A549 treated with CORT108297 at 1 μM for 4 hours (cell line): ENCODE results near the gene SAMD10. TPM values are rescaled to one million over a fixed set of nuclear protein-coding genes. Genes with fewer than 3 reads are reported as not detected.

Source experiments
- total RNA-seq: library from RNA; stranded (reverse); fragments of 200-300 nt; extraction: Qiagen RNA extraction; gene quantifications from 5 replicates; pipeline ENCODE4 v1.2.3, GENCODE V29; 2022

The SAMD10 gene
- 0.05 TPM in 1 of 5 replicates, not detected in the others for total RNA-seq

DNA sequence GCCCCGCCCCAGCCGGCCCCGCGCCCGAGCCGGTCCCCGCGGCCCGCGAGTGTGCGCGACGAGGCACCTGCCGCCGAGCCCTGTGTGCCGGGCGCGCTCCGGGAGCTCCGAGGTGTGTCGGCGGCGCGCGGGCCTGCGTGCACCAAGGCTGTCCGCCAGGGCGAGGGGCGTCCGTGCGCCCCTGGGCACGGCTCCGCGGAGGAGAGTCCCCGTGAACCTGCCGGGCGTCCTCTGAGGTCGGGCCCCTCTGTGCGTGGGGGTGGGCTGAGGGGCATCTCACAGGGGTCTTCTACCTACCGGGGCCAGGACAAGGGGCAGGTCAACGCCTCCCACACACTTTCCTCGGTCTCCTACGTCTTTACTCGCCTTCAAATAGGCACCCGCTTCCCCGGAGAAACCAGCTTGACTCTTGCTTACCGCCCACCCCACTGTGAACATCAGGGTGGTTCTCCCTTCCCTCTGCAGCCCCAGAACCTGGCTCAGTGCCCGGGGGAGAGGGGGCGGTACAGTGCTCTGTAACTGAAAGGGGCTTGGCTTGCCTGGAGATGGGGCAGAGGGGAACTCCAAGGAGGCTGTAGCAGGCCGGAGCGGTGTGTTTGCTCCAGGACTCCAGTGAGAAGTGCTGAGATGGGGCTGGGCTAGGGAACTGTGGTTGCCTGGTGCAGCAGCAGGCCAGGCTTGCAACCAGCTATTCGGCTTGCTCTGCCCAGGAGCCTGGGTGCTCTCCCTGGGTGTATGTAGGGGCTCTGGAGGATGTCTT, at the start of gene SAMD10:
Gene SAMD10, minus strand, starts transcription at position 86 of the 760 bp plus-strand sequence. CDS start 175 bp downstream, outside the sequence.

DNA sequence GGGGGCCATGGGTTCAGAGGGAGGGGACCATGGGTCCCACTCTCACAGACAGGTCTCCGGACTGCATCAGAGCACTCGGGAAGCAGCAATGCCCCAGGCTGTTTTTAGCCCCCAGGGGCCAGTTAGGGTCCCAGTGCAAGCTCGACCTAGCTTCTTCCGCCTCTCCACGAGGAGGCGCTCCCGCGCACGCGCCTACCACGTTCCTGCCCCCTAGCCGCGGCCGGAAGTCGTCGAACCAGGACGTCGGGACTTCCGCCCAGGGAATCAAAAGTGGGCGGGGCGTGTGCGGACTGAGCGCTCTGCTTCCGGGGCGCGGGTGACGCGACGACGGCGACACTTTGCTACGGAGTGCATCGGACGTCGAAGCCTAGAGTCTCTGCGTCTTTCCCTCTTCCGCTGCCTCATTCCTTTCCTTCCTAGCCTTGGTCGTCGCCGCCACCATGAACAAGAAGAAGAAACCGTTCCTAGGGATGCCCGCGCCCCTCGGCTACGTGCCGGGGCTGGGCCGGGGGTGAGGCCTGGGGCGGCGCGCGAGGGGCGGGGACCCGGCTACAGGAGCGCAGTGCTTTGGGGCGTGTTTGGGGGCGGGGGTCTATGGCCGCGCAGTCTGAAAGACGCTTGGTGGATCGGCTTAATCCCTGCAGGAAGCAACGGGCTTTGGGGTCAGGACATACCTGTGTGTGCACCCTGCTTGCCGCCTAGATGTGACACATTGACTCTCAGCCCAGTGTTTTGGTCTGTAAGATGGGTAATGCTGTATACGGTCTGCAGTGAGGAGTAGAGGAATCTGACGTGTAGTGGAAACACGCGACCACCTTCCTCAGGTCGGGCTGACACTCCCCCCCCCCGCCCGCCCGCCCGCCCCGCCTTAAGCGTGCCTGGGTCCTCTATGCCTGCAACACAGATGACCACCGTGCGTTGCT, 1.6 kb upstream of the SAMD10 start, which contains the start of gene PRPF6:
Gene PRPF6, plus strand, starts transcription at position 327 of the 923 bp plus-strand sequence. Its CDS starts 114 bp downstream, at position 441.

DNA sequence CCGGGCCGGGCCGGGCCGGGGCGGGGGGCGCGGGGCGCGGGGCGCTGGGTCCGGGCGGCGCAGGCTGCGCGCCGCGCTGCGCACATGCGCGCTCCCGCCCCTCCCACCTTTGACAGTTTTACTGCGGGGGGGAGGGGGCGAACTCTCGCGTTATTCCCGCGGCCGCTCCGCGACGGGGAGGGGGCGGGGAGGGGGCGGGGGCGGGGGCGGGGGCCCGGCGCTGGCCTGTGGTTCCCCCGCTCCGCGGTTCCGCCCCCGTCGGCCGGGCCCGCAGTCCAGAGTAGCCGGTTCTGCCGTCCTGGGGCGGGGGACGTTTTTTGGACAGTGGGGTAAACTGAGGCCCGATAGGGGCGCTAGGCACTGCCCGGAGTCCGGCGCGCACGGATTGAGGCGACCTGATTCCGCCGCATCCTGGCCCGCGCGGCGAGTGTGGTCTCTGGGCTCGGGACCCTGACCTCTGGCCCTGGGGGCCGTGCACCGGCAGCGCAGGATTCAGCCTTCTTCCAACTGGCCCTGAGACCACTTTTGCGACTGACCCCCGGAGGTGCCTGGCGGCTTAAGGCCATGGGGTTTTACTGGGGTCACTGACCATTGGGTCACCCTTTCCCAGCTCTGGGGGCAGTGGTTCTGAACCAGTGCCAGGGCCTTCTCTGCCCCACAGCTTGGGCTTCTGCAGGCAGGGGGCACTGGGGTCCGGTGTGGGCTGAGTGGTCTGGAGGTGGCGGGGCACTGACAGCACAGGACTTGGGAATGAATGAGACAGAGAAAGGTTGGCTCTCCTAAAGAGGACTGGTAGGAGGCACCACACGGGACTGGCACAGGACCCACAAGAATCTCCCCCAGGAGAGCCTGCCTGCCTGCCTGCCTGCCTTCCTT, 9.4 kb downstream of the SAMD10 start, which contains the start of gene ZNF512B:
Gene ZNF512B, minus strand, starts transcription at position 93 of the 876 bp plus-strand sequence. CDS start 1,980 bp downstream, outside the sequence.

DNA sequence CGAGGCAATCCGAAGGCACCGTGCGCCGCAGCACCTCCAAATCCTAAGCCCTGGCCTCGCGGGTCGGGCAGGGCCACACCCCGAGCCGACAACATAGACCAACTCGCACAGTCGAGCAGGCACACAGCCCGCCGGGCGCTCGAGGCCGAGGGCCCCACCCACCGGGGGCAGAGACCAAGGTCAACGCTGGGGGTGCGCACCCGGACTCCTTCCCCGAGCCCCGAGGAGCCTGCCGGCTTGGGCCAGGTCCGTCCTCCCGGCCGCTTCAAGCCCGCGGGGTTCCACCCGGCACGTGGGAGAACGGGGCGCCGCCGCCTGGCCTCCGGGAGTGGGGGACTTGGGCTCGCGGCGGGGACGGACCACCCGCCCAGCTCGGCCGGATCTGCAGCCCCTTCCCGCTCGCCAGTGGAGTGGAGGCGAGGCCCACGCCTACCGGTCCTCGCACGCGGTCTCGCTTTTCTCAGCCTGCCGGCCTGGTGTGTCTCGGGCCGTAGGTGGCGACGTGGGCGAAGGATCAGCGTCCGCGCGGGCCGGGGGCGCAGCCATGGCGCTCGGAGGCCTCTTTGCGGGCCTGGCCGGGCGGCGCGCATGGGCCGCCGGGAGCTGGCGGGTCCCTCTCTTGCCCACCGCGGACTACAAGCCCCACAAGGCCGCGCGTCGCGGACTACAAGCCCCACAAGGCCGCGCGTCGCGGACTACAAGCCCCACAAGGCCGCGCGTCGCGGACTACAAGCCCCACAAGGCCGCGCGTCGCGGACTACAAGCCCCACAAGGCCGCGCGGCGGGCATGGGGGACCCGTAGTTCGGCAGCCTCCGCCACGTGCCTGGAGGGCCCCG, 23.4 kb downstream of the SAMD10 start, which contains the start of gene UCKL1:
Gene UCKL1, minus strand, starts transcription at position 590 of the 837 bp plus-strand sequence. Its CDS starts 44 bp downstream, at position 546.

Other genes starting within 250 kb of the SAMD10 start
- 4.0 to 12.2 TPM (median 10.7 TPM) in 5 replicates for gene LIME1, start 243.0 kb downstream of the SAMD10 start, total RNA-seq
- gene SLC2A4RG, start 239.9 kb downstream of the SAMD10 start, total RNA-seq: 57.2 to 111 TPM (median 97.3 TPM) in 5 replicates
- gene ZBTB46, start 148.4 kb downstream of the SAMD10 start, total RNA-seq: 0.66 to 0.99 TPM (median 0.84 TPM) in 5 replicates
- gene ABHD16B, start 118.1 kb downstream of the SAMD10 start, total RNA-seq: not detected in 5 replicates
- 125 to 137 TPM (median 132 TPM) in 5 replicates for gene TPD52L2, start 114.4 kb downstream of the SAMD10 start, total RNA-seq
- gene DNAJC5, start 84.5 kb downstream of the SAMD10 start, total RNA-seq: 24.0 to 32.2 TPM (median 30.1 TPM) in 5 replicates
- gene UCKL1, start 23.2 kb downstream of the SAMD10 start, total RNA-seq: 22.7 to 40.0 TPM (median 33.2 TPM) in 5 replicates
- gene ZNF512B, start 9.7 kb downstream of the SAMD10 start, total RNA-seq: 8.5 to 13.9 TPM (median 13.1 TPM) in 5 replicates
- gene PRPF6, start 1.5 kb upstream of the SAMD10 start, total RNA-seq: 53.1 to 56.9 TPM (median 54.6 TPM) in 5 replicates
- gene C20orf204, start 56.5 kb upstream of the SAMD10 start, total RNA-seq: 0.20 to 0.62 TPM (median 0.50 TPM) in 5 replicates
- 1.1 to 2.4 TPM (median 2.0 TPM) in 5 replicates for gene SOX18, start 70.0 kb upstream of the SAMD10 start, total RNA-seq
- gene TCEA2, start 83.6 kb upstream of the SAMD10 start, total RNA-seq: 30.5 to 48.7 TPM (median 46.9 TPM) in 5 replicates
- gene RGS19, start 99.9 kb upstream of the SAMD10 start, total RNA-seq: 16.6 to 28.5 TPM (median 25.9 TPM) in 5 replicates
- 0.52 to 0.80 TPM (median 0.54 TPM) in 5 replicates for gene OPRL1, start 100.4 kb upstream of the SAMD10 start, total RNA-seq
- 0.82 to 1.7 TPM (median 1.3 TPM) in 5 replicates for gene LKAAEAR1, start 104.8 kb upstream of the SAMD10 start, total RNA-seq
- gene NPBWR2, start 127.9 kb upstream of the SAMD10 start, total RNA-seq: not detected in 5 replicates
- 0.03 to 0.30 TPM (median 0.10 TPM) in 5 replicates for gene MYT1, start 184.8 kb upstream of the SAMD10 start, total RNA-seq